ENCODE data around the gene AADACL3. TPM values are rescaled to one million over a fixed set of nuclear protein-coding genes. Genes with fewer than 3 reads are reported as not detected.
"Not testable (repeated sequence)": the region's sequence is repeated elsewhere in the genome, so short reads cannot be mapped to it uniquely, and the experiment has no call there.

Gene AADACL3
- total and polyA plus RNA-seq, 3 donors from 2014 or later: not detected

- no peaks in the 10 kb centered on the region for H3K27me3 ChIP-seq
- no peak overlapping the region for H3K4me3 ChIP-seq
- WGBS, 2 donors: 89 to 94% methylated on average over 3 of the region's 3 CpGs
- DNase-seq: no peak
- no peaks in the 10 kb centered on the region for H3K36me3 ChIP-seq (ENCODE audit: low read depth, missing control alignments)
- H3K9me3 ChIP-seq: no peaks in the 10 kb centered on the region
- no peak for TF ChIP-seq POLR2A (IDR thresholded peaks at IDR 0.05)
- no peak for TF ChIP-seq CTCF (IDR thresholded peaks at IDR 0.05)
- intact Hi-C loops (cut with DNase I; ENCODE audit: low total_unique reads): no loop called here
- H3K4me1 ChIP-seq: no peaks in the 10 kb centered on the region
- no peak overlapping the region for H3K27ac ChIP-seq
Measured at GRCh38 chr1:12714710-12715475, 1.0 kb upstream of the AADACL3 start.

- 82 to 85% methylated on average over 7 of the region's 7 CpGs for WGBS, 2 donors
- H3K4me3 ChIP-seq: no peak overlapping the region
- intact Hi-C loops (cut with DNase I; ENCODE audit: low total_unique reads): no loop called here
- no peaks in the 10 kb centered on the region for H3K4me1 ChIP-seq
- no peaks in the 10 kb centered on the region for H3K9me3 ChIP-seq
- no peaks in the 10 kb centered on the region for H3K27me3 ChIP-seq
- H3K36me3 ChIP-seq (ENCODE audit: low read depth, missing control alignments): no peaks in the 10 kb centered on the region
- TF ChIP-seq POLR2A (IDR thresholded peaks at IDR 0.05) (no peak), CTCF (IDR thresholded peaks at IDR 0.05) (no peak)
- no peak for DNase-seq
- no peak overlapping the region for H3K27ac ChIP-seq
Measured at GRCh38 chr1:12717301-12717838, 1.5 kb downstream of the AADACL3 start.

- Histone ChIP-seq H3K4me3 (no peak overlapping the region), H3K27ac (no peak overlapping the region), H3K36me3 (ENCODE audit: low read depth, missing control alignments) (no peaks in the 10 kb centered on the region), H3K9me3 (no peaks in the 10 kb centered on the region), H3K4me1 (no peaks in the 10 kb centered on the region), H3K27me3 (no peaks in the 10 kb centered on the region)
- no peak for DNase-seq
- intact Hi-C loops (cut with DNase I; ENCODE audit: low total_unique reads): no loop called here
- 91 to 93% methylated on average over 1 of the region's 1 CpG for WGBS, 2 donors
- TF ChIP-seq POLR2A (IDR thresholded peaks at IDR 0.05): no peak
- no peak for TF ChIP-seq CTCF (IDR thresholded peaks at IDR 0.05)
Measured at GRCh38 chr1:12722626-12723025, 6.7 kb downstream of the AADACL3 start.

- intact Hi-C loops (cut with DNase I; ENCODE audit: low total_unique reads): no loop called here
- Histone ChIP-seq H3K4me3 (no peak overlapping the region), H3K4me1 (no peaks in the 10 kb centered on the region), H3K9me3 (no peaks in the 10 kb centered on the region), H3K36me3 (ENCODE audit: low read depth, missing control alignments) (no peaks in the 10 kb centered on the region), H3K27me3 (no peaks in the 10 kb centered on the region), H3K27ac (no peak overlapping the region)
- 81 to 87% methylated on average over 2 of the region's 2 CpGs for WGBS, 2 donors
- DNase-seq: no peak
- no peak for TF ChIP-seq POLR2A (IDR thresholded peaks at IDR 0.05)
- no peak for TF ChIP-seq CTCF (IDR thresholded peaks at IDR 0.05)
Measured at GRCh38 chr1:12728391-12728790, 12.5 kb downstream of the AADACL3 start.

- 75 to 76% methylated on average over 1 of the region's 1 CpG for WGBS, 2 donors
Measured at GRCh38 chr1:12730156-12730555, 14.2 kb downstream of the AADACL3 start.

GRCh38 chr1:12731084-12731483, 15.2 kb downstream of the AADACL3 start:
- H3K4me1 ChIP-seq; intact Hi-C loops (cut with DNase I; ENCODE audit: low total_unique reads); H3K9me3 ChIP-seq; H3K4me3 ChIP-seq; H3K27ac ChIP-seq; DNase-seq; H3K27me3 ChIP-seq; H3K36me3 ChIP-seq (ENCODE audit: low read depth, missing control alignments): not testable (repeated sequence)
- 75 to 77% methylated on average over 2 of the region's 2 CpGs for WGBS, 2 donors

More at GRCh38 chr1:12730156-12730555, 14.2 kb downstream of the AADACL3 start:
- Histone ChIP-seq H3K4me1 (no peaks in the 10 kb centered on the region), H3K9me3 (no peaks in the 10 kb centered on the region), H3K36me3 (ENCODE audit: low read depth, missing control alignments) (no peaks in the 10 kb centered on the region), H3K27me3 (no peaks in the 10 kb centered on the region), H3K4me3 (no peak overlapping the region), H3K27ac (no peak overlapping the region)
- intact Hi-C loops (cut with DNase I; ENCODE audit: low total_unique reads): no loop called here
- DNase-seq: no peak
- TF ChIP-seq POLR2A (IDR thresholded peaks at IDR 0.05): no peak
- TF ChIP-seq CTCF (IDR thresholded peaks at IDR 0.05): no peak

Data from testis (tissue), 3 donors.